ENCODE results near the gene AMBP.

Gene AMBP

DNA sequence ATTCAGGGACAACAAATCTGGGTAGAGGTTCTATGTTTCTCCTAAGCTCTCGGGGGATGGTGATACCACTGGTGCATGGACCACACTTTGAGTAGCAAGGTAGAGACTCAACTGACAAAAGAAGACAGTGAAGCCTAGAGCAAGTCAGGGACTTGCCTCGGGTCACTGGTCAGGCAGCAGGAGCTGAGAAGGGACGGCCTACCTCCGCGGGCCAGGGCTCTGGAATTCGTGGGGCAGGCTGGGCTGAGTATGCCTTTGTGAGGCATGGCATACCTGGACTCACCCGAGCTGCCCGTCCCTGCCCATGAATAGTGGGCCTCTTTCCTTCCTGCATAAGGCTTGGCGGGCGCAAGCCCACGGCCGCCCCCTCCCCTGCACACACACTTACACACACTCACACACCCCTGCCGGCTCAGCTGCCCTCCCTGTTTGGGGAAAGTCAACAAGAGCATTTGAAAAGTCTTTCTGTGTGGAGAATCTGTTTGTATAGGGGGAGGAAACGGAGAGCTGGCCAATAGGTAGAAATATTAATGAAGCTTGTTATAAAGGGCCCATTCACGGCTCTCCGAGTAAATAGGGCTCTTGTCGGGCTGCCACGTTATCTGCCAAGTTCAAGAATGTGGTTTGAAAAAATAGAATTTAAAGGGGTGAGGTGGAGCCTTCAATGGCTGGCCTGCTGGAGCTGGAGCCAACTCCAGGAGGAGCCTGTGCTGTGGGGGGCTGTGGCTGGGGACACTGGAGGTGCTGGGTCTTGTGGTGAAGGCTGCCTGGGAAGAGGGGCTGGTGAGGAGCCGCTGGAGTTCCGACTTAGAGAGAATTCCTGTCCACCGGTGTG lies 40.1 kb upstream of the AMBP start:
- no peak overlapping the region for H3K4me3 ChIP-seq (replicated peaks; ENCODE audit: low read depth, low read length)
- DNase-seq (ENCODE audit: extremely low read depth, low read depth): no peak
- TF ChIP-seq, protein P1, sequence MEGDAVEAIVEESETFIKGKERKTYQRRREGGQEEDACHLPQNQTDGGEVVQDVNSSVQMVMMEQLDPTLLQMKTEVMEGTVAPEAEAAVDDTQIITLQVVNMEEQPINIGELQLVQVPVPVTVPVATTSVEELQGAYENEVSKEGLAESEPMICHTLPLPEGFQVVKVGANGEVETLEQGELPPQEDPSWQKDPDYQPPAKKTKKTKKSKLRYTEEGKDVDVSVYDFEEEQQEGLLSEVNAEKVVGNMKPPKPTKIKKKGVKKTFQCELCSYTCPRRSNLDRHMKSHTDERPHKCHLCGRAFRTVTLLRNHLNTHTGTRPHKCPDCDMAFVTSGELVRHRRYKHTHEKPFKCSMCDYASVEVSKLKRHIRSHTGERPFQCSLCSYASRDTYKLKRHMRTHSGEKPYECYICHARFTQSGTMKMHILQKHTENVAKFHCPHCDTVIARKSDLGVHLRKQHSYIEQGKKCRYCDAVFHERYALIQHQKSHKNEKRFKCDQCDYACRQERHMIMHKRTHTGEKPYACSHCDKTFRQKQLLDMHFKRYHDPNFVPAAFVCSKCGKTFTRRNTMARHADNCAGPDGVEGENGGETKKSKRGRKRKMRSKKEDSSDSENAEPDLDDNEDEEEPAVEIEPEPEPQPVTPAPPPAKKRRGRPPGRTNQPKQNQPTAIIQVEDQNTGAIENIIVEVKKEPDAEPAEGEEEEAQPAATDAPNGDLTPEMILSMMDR (IDR thresholded peaks at IDR 0.05; ENCODE audit: low read depth, low read length, missing control alignments): no peak

GRCh38 chr9:114117614-114117995 lies 39.5 kb upstream of the AMBP start:
- H3K4me3 ChIP-seq (replicated peaks; ENCODE audit: low read depth, low read length): no peak overlapping the region
- TF ChIP-seq, protein P1 (IDR thresholded peaks at IDR 0.05; ENCODE audit: low read depth, low read length, missing control alignments): no peak
- no peak for DNase-seq (ENCODE audit: extremely low read depth, low read depth)

GRCh38 chr9:114116126-114116747 lies 38.1 kb upstream of the AMBP start:
- DNase-seq (ENCODE audit: extremely low read depth, low read depth): no peak
- TF ChIP-seq, protein P1 (IDR thresholded peaks at IDR 0.05; ENCODE audit: low read depth, low read length, missing control alignments): no peak
- H3K4me3 ChIP-seq (replicated peaks; ENCODE audit: low read depth, low read length): no peak overlapping the region

- TF ChIP-seq, protein P1 (IDR thresholded peaks at IDR 0.05; ENCODE audit: low read depth, low read length, missing control alignments): no peak
- no peak for DNase-seq (ENCODE audit: extremely low read depth, low read depth)
- H3K4me3 ChIP-seq (replicated peaks; ENCODE audit: low read depth, low read length): no peak overlapping the region
Measured at GRCh38 chr9:114115654-114116125, 37.6 kb upstream of the AMBP start.

DNA sequence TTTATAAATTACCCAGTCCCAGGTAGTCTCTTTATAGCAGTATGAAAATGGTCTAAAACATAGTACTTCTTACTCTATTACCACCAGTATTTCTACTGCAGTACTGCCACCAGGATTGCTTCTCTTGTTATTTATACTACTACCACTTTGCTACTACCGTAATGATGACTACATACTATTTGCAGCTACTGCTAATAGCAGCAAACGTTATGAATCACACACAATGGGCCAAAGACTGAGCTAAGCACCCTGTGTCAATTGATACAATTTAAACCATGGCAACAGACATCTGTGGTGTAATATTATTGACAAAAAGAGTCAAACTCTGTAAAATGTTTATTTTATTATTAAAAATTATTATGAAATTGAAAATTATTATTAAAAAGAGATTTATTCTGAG lies 36.3 kb upstream of the AMBP start:
- no peak for DNase-seq (ENCODE audit: extremely low read depth, low read depth)
- H3K4me3 ChIP-seq (replicated peaks; ENCODE audit: low read depth, low read length): no peak overlapping the region
- TF ChIP-seq, protein P1 (IDR thresholded peaks at IDR 0.05; ENCODE audit: low read depth, low read length, missing control alignments): no peak

DNA sequence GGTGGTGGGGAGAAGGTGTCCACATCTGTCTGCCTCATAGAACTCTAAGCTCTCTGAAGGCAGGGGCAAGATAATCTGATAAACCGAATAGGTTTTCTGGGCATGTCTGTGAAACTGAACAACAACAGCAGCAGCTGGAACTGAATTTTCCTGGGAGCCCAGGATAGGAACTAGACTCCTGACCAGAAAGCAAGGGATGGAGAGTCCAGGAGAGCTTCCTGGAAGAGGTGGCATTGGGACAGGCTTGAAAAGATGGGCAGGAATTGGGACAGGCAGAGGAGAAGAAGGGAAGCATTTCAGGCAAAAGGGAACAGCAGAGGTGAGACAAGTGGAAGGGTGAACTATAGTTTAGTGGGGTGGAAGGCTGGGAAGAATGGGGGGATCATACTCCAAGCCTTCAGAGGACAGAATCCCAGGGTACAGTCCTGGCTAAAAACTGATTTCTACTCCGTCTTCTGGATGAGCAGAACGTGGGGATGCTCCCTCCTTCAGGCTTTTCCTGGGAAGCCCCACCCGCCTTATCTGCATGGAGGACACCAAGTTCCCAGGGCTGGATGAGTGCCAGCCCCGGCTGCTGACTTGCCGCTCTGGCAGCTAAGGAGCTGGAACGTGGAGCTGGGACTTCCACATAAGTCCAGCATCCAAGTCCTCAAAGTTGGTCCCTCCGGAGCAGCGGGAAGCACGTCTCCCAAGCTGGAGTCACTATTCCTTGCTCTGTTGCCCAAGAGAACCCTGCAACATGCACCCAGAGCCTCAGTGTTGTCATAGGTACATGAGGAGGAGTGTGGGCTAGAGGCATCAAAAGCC lies 34.9 kb upstream of the AMBP start:
- no peak for DNase-seq (ENCODE audit: extremely low read depth, low read depth)
- TF ChIP-seq, protein P1 (IDR thresholded peaks at IDR 0.05; ENCODE audit: low read depth, low read length, missing control alignments): no peak

More for the DNA sequence above, 34.9 kb upstream of the AMBP start:
- H3K4me3 ChIP-seq (replicated peaks; ENCODE audit: low read depth, low read length): no peak overlapping the region
